Astrocyte of the spinal cord (primary cell): ENCODE data around the gene WDR75.

Experiments
- DNase-seq: peaks from one replicate; pipeline ENCODE4 v3.0.0; 2011; ENCODE audit warnings: low read depth, low spot score
- H3K4me3 ChIP-seq: 2 replicates; pipeline ENCODE4 v1.5.1; 2011; ENCODE audit warnings: low read depth, mild to moderate bottlenecking, low read length, moderate library complexity
- CTCF ChIP-seq: IDR thresholded peaks from 2 replicates; pipeline ENCODE4 v1.5.1; 2012; ENCODE audit warnings: low read depth, mild to moderate bottlenecking, low read length, inconsistent platforms
- in situ Hi-C: cut with HindIII; loops from 2 replicates; pipeline ENCODE4 v1.10.0; 2017; ENCODE audit warnings: low sequenced_read_pairs

WDR75 gene

GRCh38 chr2:189501487-189501886, 60.2 kb downstream of the WDR75 start:
- TF ChIP-seq CTCF, result no peak
- no peak overlapping the region for H3K4me3 ChIP-seq
- DNase-seq, result no peak
- in situ Hi-C loops, result no loop called here

- no peak overlapping the region for H3K4me3 ChIP-seq
- no peak for DNase-seq
- in situ Hi-C loops, result no loop called here
- no peak for TF ChIP-seq CTCF
Observed at GRCh38 chr2:189502714-189503113, 61.4 kb downstream of the WDR75 start.

GRCh38 chr2:189504238-189504637, 63.0 kb downstream of the WDR75 start:
- in situ Hi-C loops, result no loop called here
- no peak overlapping the region for H3K4me3 ChIP-seq
- TF ChIP-seq CTCF, result no peak
- no peak for DNase-seq

- in situ Hi-C loops, result no loop called here
- no peak overlapping the region for H3K4me3 ChIP-seq
- DNase-seq, result no peak
- TF ChIP-seq CTCF, result no peak
Observed at GRCh38 chr2:189505492-189505891, 64.2 kb downstream of the WDR75 start.

GRCh38 chr2:189506514-189506976, 65.3 kb downstream of the WDR75 start:
- no peak for TF ChIP-seq CTCF
- H3K4me3 ChIP-seq, result no peak overlapping the region
- DNase-seq, result no peak
- in situ Hi-C loops, result no loop called here

- no peak for DNase-seq
- TF ChIP-seq CTCF, result no peak
- in situ Hi-C loops, result no loop called here
- no peak overlapping the region for H3K4me3 ChIP-seq
Observed at GRCh38 chr2:189511210-189511959, 70.1 kb downstream of the WDR75 start.
